HG03025 (cell line): Measurements from ENCODE around the gene PDCD2L.
A peak's percentile ranks its signal among the peaks of the same experiment; 100 is the strongest.
"Not testable (repeated sequence)": the region's sequence is repeated elsewhere in the genome, so short reads cannot be mapped to it uniquely, and the experiment has no call there.

Experiments used
- ATAC-seq: cut with Tn5 transposase; IDR thresholded peaks from one replicate; pipeline ENCODE4 v1.9.1; 2021; ENCODE audit warnings: mild to moderate bottlenecking, moderate library complexity; ENCODE audit not compliant: unreplicated experiment, low FRiP score

Gene PDCD2L

DNA sequence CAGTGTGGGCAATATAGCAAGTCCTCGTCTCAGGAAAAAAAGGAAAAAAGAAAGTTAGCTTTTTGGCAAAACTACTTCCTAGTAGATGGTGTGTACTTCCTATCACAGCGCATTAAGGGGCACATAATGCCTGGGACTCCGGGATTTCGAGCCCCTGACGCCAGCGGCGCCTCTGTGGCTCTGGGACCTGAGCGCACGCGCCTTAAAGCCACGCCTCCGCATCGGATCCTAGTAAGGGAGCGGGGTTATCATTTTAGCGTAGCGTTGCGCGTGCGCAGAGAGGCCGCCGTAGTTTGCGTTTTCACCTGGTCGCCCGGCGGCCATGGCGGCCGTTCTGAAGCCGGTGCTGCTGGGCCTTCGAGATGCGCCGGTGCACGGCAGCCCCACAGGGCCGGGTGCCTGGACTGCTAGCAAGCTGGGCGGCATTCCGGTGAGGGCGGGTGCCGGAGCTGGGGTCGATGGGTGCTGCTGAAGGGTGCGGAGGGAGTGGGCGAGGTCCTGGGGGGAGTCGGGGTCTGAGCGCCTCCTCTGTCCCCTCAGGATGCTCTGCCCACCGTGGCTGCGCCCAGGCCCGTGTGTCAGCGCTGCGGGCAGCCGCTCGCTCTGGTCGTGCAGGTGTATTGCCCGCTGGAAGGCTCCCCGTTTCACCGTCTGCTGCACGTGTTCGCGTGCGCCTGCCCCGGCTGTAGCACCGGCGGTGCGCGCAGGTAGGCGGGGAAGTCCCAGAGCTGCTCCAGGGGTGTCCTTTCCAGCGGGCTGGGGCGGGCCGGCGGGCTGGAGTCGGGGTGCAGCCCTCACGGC lies at the start of gene PDCD2L:
Gene PDCD2L (plus strand): TSS at position 291 of the 801 bp plus-strand sequence. CDS start 32 bp downstream, at position 323.
- ATAC-seq: peak; percentile 86

DNA sequence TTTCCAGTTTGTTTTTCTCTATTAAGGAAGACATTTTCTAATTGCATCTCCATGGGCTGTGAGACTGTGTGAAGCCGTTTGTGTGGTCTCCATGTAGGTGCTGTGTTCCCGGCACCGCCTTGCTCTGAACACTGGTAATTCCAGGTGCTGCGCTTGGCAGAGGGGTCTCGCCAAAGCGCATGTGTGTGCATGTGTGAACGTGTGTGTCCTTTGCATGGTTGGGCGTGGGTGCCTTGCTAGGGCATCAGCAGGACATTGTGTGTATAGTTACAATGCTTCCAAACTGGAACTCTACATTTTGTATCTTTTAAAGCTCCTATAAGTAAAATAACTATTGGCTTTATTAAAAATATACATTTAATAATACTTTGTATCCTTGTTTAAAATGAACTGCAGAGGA lies 49.0 kb upstream of the PDCD2L start:
- ATAC-seq: no peak

- ATAC-seq: no peak
Observed at GRCh38 chr19:34356875-34357274, 47.3 kb upstream of the PDCD2L start.

DNA sequence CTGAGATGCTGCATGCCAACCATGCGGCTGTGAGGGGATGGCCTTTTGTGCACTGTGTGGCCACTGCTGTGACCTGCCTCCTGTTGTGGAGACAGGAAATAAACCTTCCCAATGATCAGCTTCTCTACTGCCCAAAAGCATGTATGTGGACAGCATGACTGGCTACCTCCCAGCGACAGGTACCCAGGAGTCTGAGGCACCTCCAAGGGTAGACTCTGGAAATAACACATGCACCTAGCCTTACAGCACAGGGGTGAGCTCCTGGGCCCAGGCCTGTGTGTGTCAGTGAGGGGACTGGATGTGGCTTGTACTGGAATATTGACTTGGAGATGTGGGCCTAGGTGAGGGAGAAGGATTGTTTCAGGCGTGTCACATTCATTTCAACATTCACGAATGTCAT lies 46.8 kb upstream of the PDCD2L start:
- ATAC-seq: no peak

DNA sequence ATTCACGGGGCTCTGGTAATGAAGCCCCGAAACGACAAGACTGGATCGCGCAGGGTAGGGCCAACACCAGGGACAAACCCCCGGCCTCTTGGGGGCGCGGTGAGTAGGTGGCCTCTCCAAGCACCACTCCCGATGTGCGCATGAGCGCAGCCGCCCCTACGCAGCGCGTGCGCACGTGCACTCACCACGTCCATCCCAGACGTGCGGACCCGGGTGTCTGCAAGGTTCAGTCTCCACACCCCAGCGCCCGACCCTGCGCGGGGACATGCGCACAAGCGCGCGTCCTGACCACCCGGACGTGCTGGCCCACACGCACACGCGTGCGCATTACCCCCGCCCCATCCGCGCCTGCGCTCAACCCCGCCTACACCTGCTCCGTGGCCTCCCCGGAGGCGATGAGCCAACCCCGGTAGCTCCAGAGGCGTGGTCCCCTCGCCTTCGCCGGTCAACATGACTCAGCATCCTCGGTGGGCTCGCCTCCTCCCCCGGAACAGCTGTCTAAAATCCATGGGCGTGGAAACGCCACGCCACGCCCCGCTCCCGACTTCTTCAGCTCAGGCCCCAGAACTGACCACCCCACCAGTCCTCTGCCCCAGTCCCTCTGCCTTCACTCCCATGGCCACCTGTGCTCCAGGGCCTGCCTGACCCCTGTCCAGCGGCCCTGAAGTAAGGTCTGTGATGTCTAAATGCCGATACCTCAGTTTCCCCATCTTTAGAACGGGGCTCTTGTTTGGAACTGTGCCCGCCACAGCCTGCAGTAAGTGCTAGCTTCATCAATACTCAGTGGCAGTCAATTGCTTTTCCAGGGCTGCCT lies 44.9 kb upstream of the PDCD2L start:
- ATAC-seq: peak; percentile 82

GRCh38 chr19:34359954-34360315 lies 44.3 kb upstream of the PDCD2L start:
- no peak for ATAC-seq

GRCh38 chr19:34360354-34360909 lies 43.8 kb upstream of the PDCD2L start:
- no peak for ATAC-seq

DNA sequence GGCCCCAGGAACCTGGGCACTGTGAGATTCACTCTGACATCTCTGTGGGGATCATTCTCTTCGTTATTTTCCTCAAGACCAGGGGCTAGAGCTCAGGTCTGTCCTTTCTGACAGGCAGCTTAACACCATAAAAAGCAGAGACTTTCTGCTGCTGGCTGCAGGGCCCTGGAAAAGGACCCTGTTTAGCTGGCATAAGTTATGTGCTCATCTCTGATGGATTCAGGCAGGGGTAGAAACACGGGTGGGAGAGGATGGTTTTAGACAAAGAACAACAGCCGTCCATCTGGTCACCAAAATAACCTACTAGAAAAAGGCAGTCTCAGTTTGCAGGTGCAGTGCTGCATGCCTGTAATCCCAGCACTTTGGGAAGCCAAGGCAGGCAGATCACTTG lies 41.5 kb upstream of the PDCD2L start:
- ATAC-seq: no peak

DNA sequence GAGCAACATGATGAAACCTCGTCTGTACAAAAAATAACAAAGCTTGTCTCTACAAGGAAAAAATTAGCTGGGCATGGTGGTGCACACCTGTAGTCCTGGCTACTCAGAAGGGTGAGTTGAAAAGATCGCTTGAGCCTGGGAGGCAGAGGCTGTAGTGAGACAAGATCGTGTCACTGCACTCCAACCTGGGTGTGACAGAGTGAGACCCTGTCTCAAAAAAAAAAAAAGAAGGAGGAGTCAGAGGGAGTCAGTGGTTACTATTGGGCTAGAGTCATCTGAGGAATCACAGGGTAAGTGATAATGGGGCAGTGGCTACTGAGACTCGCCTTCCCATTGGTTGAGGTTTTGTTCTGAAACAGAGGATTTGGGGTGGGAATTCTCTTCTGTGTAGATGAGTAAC lies 41.1 kb upstream of the PDCD2L start:
- no peak for ATAC-seq

DNA sequence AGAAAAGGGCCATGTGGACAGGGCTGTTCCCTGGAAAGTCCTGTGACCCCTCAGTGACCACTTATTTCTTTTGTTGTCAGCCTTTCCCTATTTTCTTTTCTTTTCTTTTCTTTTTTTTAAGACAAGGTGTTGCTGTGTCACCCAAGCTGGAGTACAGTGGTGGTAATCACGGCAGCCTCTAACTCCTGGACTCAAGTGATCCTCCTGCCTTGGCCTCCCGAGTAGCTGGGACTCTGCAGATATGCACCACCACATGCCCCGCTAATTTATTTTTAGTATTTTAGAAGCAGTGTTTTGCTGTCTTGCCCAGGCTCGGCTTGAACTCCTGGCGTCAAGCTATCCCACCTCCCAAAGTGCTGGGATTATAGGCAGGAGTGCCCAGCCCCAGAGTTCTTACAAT lies 40.3 kb upstream of the PDCD2L start:
- ATAC-seq: no peak

- no peak for ATAC-seq
Observed at GRCh38 chr19:34364462-34364829, 39.8 kb upstream of the PDCD2L start.

DNA sequence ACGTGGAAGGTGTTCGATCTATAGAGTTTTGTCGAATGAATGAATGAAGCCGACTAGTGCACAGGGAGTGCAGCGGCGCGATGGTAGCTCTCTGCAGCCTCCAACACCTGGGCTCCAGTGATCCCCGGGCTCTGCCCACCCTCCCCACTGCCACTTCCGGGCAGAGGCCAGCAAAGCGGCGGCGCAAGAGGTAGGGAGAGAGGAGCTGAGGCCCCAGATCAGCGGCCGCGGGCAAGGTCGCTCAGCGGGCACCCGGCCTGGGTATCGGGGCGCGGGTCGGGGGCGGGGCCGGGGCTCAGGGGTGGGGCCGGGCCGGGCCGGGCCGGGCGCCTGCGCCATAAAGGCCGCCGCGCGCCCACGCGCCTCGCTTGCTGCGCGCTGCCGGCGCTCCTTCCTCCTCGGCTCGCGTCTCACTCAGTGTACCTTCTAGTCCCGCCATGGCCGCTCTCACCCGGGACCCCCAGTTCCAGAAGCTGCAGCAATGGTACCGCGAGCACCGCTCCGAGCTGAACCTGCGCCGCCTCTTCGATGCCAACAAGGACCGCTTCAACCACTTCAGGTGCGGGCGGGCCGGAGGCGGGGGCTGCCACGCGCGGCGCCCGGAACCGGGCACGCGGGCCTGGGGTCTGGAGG lies 39.3 kb upstream of the PDCD2L start, which contains the start of gene GPI:
Gene GPI (plus strand): TSS at position 367 of the 633 bp plus-strand sequence. CDS start 71 bp downstream, at position 438.
- peak; percentile 55 for ATAC-seq

DNA sequence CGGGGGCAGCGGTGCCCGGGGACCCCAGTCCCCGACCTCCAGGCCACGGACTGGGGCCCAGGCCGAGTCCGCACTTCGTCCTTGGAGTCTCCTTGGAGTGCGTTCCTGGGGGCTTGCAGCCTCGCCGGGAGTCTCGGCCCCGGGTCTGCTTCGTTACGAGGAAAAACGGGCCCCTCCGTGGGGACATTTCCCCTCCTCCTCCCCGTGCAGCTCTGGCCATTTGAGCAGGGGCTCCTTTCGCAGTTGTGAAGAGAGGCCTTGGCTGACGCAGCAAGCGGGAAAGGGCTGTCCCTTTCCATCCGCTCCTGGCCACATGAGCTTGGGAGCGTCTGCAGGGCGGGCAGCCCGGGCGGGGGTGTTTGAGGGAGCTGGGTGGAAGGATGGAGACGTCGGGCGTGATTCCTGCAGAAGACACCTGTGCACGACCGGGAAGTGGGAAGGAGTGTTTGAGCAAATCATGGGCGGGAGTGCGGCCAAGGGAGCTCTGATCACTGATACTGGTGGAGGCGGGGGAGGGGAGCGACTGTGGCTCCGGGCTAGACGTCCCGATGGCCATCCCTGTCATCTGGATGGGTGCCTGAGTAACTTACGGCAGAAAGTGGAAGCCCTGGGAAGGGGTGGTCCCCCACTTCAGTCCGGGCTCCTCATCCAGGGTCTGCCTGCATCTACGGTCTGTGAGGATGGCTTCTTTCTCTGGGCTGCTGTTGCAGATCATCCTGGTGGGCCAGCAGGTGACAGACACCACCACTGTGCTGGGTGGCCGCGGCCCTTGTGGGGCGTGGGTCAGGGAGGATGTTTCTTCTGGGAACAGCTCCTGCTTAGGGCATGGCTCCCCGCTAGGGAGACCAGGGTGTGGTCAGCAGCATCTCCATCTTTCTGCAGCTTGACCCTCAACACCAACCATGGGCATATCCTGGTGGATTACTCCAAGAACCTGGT lies 38.5 kb upstream of the PDCD2L start:
- peak; percentile 22 for ATAC-seq

GRCh38 chr19:34366738-34367623 lies 37.2 kb upstream of the PDCD2L start:
- ATAC-seq: no peak

DNA sequence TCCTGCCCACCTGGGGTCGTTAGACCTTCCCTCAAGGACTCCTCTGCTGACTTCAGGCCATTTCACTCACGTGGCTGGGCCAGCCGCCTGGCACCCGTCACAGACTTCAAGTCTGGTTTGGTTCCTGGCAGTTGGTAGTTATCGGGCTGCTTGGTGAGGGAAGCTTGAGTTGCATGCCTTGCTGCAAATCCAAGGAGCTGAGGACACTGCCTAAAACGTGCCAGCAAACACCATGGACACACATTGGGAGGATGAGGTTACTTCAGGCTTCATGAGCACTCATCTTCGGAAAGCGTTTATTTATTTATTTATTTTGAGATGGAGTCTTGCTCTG lies 36.6 kb upstream of the PDCD2L start:
- no peak for ATAC-seq

- no peak for ATAC-seq
Observed at GRCh38 chr19:34368338-34368737, 35.9 kb upstream of the PDCD2L start.

GRCh38 chr19:34369166-34369565 lies 35.0 kb upstream of the PDCD2L start:
- ATAC-seq: not testable (repeated sequence)

DNA sequence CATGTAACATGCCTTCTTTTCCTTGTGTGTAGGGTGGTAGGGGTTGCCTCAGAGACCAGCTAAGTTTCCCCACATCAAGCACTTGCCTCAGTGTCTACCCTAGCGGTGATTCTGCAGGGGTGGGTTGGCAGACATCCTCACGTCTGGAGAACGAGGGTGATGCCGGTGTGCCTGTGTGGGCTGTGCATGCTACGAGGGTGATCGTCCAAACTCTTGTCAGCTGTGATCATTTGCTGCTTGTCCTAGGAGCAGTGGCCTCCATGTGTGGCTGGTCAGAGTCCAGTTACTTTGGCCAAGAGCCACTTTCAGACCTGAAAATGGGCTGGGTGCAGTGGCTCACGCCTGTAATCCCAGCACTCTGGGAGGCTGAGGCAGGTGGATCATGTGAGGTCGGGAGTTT lies 34.1 kb upstream of the PDCD2L start:
- ATAC-seq: no peak

GRCh38 chr19:34370983-34371382 lies 33.2 kb upstream of the PDCD2L start:
- no peak for ATAC-seq
